ENCODE measurements around the gene THSD4. TPM values are rescaled to one million over a fixed set of nuclear protein-coding genes. Genes with fewer than 3 reads are reported as not detected.
A peak's percentile ranks its signal among the peaks of the same experiment; 100 is the strongest.

THSD4 gene
- polyA plus RNA-seq, 1 donor = 30.2 TPM

- no peak for DNase-seq
Measured at GRCh38 chr15:71628988-71629770, 513.9 kb downstream of the THSD4 start.

- DNase-seq = no peak
Measured at GRCh38 chr15:71629781-71630474, 514.7 kb downstream of the THSD4 start.

GRCh38 chr15:71630475-71630809 lies 515.2 kb downstream of the THSD4 start:
- DNase-seq = no peak

GRCh38 chr15:71632576-71633195 lies 517.4 kb downstream of the THSD4 start:
- DNase-seq = no peak

GRCh38 chr15:71634820-71635560 lies 519.7 kb downstream of the THSD4 start:
- no peak for DNase-seq

DNA sequence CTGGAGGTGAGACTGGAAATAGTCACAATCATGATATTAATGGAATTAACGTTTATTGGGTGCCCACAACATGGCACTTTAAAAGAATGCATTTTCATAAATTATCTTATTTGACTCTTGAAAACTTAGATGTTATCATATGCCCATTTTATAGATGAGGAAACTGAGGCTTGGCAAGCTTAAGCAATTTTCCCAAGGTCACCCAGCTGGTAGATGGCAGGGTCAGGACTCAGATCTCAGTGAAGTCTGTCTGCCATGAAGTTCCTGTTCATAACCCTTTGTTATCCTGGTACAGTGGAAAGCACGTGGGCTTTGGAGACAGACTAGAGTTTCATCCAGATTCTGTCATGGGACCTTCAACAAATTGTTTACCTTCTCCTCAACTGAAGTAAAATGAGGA lies 520.5 kb downstream of the THSD4 start:
- no peak for DNase-seq

GRCh38 chr15:71638876-71639275 lies 523.6 kb downstream of the THSD4 start:
- no peak for DNase-seq

GRCh38 chr15:71639471-71639870 lies 524.2 kb downstream of the THSD4 start:
- DNase-seq = no peak

GRCh38 chr15:71643918-71644317 lies 528.6 kb downstream of the THSD4 start:
- DNase-seq = no peak

DNA sequence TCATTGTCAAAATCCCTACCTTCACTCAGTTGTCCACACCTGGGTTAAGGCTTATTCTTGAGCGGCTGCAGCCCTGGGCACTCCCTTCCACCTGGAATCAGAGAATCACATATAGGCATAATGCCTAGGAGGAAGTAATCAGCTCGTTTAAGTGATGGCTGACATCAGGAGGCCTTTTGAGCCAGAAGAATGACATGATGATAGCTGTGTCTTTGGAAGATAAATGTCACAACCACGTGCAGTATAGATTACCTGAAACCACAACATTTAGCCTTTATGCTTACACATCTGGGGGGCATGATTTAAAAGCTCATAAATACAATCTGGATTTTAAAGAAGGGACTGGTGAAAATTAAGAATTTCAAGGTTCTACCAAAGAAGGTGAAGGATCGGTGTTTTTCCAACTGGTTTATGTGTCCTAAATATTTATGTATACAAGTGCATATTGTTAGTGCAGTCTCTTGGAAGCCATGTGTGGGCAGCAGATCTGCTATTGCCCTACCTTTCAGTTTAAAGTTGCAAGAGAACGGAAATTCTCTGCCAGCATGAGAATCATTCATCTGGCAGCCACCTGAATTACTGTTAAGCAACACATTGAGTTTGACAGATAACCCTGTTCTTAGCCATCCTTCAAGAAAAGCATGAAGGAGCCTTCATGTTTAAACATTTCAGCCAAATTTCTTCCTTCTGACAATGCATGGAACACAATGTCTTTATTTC lies 531.7 kb downstream of the THSD4 start:
- no peak for DNase-seq

DNA sequence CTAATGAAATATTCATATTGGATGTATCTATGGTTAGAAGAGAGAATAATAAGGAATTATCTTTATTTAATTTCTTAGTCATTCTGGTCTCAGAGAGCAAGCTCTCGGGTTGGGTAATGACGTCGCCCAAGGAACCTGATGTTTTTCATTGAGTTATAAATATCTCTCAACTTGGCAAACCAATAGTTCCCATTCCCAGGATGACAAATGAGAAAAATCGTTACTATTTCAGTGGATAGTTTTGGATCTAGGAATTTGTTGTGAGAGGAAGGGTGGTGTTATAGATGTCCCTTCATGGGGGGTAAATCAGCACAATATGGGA lies 532.2 kb downstream of the THSD4 start:
- DNase-seq = no peak

GRCh38 chr15:71648095-71648494 lies 532.8 kb downstream of the THSD4 start:
- no peak for DNase-seq

GRCh38 chr15:71649894-71650293 lies 534.6 kb downstream of the THSD4 start:
- DNase-seq = no peak

DNA sequence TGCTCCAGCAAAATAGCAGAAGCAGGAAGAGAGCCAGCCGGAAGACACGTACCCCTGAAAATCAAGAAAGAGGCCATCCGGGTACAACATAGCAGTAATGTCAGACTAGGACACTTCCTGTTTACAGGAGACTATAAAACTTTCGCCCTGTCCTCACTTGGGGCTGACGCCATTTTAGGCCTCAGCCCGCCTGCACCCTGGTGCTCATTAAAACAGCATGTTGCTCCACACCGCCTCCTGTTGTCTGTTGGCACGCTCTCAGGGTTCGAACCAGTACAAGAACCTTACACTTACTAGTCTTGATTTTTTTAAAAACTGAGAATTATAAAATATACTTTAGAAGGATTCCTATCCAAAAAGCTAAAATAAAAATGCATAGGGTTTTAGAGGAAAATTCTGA lies 535.3 kb downstream of the THSD4 start:
- DNase-seq = no peak

- peak; percentile 55 for DNase-seq
Measured at GRCh38 chr15:71651750-71652186, 536.5 kb downstream of the THSD4 start.

GRCh38 chr15:71654042-71654719 lies 538.9 kb downstream of the THSD4 start:
- no peak for DNase-seq

DNA sequence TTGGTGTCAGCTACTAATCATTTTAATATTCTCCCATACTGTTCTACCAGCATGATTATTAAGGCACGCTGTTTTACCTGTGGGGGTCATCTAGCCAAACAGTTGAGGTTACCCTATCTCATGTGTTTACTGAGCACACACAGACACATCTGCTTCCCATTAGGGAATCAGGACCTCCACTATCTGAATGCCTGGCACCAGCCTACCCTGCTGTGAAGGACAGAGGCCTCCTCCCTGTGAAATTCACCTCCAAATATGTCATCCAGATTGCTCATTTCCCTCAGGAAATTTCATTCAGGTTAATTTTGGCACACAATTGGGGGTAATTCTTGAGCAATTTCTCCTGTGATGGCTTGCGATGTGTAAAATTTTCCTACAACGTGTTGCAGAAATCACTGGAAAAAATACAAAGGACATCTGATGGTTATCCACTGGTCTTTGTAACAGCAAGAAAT lies 539.5 kb downstream of the THSD4 start:
- no peak for DNase-seq

GRCh38 chr15:71656425-71656824 lies 541.2 kb downstream of the THSD4 start:
- no peak for DNase-seq

DNA sequence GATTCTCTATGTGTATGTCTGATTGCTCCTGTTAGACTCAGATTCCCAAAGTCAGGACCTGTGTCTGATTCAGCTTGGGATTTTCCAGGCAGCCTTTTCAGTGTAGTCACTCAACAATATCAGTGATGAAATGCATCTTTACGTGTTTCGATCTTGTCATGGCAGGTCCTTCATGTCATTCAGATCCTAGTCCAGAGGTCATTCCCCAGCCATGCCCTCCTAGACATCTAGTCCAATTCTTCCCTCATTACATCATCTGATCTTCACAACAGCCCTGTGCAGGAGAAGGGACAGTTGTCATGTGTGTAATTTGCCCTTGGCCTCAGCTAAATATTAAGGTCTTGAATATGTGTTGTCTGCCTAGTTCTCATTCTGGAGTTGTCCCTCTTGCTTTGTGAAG lies 541.9 kb downstream of the THSD4 start:
- DNase-seq = no peak

GRCh38 chr15:71658036-71658435 lies 542.8 kb downstream of the THSD4 start:
- DNase-seq = no peak

Data from left kidney (tissue), 2 donors.